GM12892 (cell line): ENCODE results near the gene C3orf80.

ENCODE experiments used
- DNase-seq: peaks from one replicate; pipeline ENCODE4 v3.0.0; 2011; ENCODE audit not compliant: insufficient read length
- FAIRE-seq: peaks from 2 replicates; lab custom pipeline; 2011; peaks lifted over from hg19 to GRCh38; lab: Jason Lieb, UNC
- POLR2A ChIP-seq: IDR thresholded peaks from 2 replicates; pipeline ENCODE4 v1.6.1; 2011; ENCODE audit warnings: low read depth, low read length, control low read depth
- POLR2AphosphoS5 ChIP-seq: IDR thresholded peaks from 2 replicates; pipeline ENCODE4 v1.6.1; 2011; ENCODE audit warnings: low read depth, low read length, control low read depth
- TAF1 ChIP-seq: IDR thresholded peaks from 2 replicates; pipeline ENCODE4 v1.6.1; 2011; ENCODE audit warnings: low read depth, mild to moderate bottlenecking, control low read depth, low read length, borderline replicate concordance

The C3orf80 gene

GRCh38 chr3:160260587-160261270 lies 35.5 kb downstream of the C3orf80 start:
- FAIRE-seq (no peak), DNase-seq (no peak)
- TF ChIP-seq TAF1, result no peak
- no peak for TF ChIP-seq POLR2AphosphoS5
- no peak for TF ChIP-seq POLR2A

DNA sequence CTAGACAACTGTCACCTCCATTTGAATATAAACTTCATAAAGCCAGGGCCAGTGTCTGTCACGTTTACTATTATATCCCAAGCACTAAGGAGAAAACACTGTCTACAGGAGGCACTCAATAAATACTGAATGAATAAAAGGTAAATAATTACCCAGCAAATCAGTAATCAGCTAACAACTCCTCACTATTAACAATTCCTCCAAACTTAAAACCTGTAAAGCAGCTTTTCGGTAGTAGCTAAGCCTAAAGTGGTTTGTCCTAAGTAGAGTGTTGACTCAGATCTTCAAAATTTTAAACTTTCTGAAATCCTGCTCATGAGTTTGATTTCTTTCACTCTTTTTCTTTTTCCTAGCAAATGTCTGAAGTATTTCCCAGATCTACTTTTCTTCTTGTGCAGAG lies 39.9 kb downstream of the C3orf80 start:
- FAIRE-seq, result no peak
- no peak for DNase-seq
- no peak for TF ChIP-seq POLR2AphosphoS5
- TF ChIP-seq POLR2A, result no peak
- no peak for TF ChIP-seq TAF1
